OCI-LY1 (cell line): ENCODE data around the gene LPCAT1.

ENCODE experiments used
- EZH2 ChIP-seq: fragments of 200-600 bp; sonication (generic), shearing (Covaris generic); IDR thresholded peaks from 2 replicates; pipeline ENCODE4 v1.8.0; 2017; ENCODE audit warnings: borderline replicate concordance, mixed run types, mild to moderate bottlenecking, antibody characterized with exemption, low read length, moderate library complexity, mixed read lengths
- TF ChIP-seq, protein P1 (sequence below): fragments of 200-600 bp; sonication (generic), shearing (Covaris generic); IDR thresholded peaks from 2 replicates; pipeline ENCODE4 v1.5.1; 2017; ENCODE audit warnings: mild to moderate bottlenecking, antibody characterized with exemption, low read length, moderate library complexity, mixed read lengths

DNA sequence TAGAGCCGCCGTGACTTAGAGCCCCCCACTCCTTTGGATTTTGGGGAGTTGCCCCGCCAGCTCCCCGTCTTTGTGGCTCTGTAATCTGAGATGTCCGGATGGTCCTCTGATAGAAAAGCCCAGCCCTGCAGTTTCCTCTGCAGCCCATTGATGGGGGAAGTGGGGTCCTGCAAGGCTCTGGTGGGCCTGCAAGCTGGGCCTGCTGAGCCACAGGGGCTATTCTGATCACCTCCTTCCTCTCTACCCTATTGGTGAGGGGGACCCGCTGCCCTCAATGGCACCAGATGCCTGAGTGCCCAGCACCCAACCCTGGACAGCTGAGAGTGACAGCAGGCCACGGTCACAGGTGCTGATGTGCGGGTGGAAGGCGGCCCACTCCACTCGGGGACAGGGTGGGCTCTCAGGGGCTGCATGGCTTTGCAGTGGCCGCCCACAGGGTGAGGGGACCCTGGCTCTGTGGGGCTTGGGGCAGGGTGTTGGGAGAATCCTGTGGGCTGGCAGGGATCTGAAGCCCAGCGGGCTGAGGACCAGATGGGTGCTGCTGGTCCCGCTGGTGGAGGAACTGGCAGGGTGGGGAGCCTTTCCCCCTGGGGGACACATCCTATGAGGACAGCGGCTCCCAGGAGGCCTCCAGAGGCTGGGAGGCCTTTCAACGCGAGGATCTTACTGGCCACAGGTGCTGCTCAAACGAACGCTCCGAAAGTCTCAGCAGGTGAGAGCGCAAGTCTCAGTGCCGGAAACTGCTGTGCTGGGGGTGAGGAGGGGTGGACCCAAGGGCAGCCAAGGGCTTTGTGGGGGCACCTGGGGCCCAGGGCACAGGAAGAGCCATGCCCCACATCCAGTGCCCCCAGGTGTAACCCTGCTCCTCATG, 30.0 kb upstream of the LPCAT1 start:
- TF ChIP-seq, protein P1, sequence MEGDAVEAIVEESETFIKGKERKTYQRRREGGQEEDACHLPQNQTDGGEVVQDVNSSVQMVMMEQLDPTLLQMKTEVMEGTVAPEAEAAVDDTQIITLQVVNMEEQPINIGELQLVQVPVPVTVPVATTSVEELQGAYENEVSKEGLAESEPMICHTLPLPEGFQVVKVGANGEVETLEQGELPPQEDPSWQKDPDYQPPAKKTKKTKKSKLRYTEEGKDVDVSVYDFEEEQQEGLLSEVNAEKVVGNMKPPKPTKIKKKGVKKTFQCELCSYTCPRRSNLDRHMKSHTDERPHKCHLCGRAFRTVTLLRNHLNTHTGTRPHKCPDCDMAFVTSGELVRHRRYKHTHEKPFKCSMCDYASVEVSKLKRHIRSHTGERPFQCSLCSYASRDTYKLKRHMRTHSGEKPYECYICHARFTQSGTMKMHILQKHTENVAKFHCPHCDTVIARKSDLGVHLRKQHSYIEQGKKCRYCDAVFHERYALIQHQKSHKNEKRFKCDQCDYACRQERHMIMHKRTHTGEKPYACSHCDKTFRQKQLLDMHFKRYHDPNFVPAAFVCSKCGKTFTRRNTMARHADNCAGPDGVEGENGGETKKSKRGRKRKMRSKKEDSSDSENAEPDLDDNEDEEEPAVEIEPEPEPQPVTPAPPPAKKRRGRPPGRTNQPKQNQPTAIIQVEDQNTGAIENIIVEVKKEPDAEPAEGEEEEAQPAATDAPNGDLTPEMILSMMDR = no peak
- no peak for TF ChIP-seq EZH2
